Mesenchymal stem cell (in vitro differentiated cells and primary cell): ENCODE measurements around the gene SLC9A9.

Experiments
- DNase-seq: peaks from one replicate; pipeline ENCODE4 v3.0.0-alpha.2; 2013
- H2AFZ ChIP-seq: one replicate; pipeline ENCODE4 v1.6.1; 2013; ENCODE audit warnings: low read depth, mild to moderate bottlenecking, control low read depth, inconsistent platforms, low read length, moderate library complexity
- H2AK5ac ChIP-seq: 2 replicates; pipeline ENCODE4 v1.6.1; 2013; ENCODE audit warnings: low read length, moderate library complexity, mild to moderate bottlenecking, inconsistent platforms; ENCODE audit not compliant: severe bottlenecking
- H2BK120ac ChIP-seq: one replicate; pipeline ENCODE4 v1.6.1; 2013; ENCODE audit warnings: low read depth, mild to moderate bottlenecking, inconsistent platforms, low read length, moderate library complexity
- H2BK12ac ChIP-seq, 2 experiments: one replicate each; pipeline ENCODE4 v1.6.1; 2013; ENCODE audit warnings: inconsistent platforms in 2 of 2, low read length in 2 of 2, mild to moderate bottlenecking in 2 of 2, moderate library complexity in 2 of 2, control low read depth in 1 of 2
- H2BK15ac ChIP-seq: one replicate; pipeline ENCODE4 v1.6.1; 2013; ENCODE audit warnings: mild to moderate bottlenecking, low read depth, inconsistent platforms; ENCODE audit not compliant: poor library complexity, severe bottlenecking
- H2BK5ac ChIP-seq: 2 replicates; pipeline ENCODE4 v1.6.1; 2013; ENCODE audit warnings: low read depth, mild to moderate bottlenecking, low read length, control low read depth, inconsistent platforms; ENCODE audit not compliant: poor library complexity, severe bottlenecking
- H3K14ac ChIP-seq, 2 experiments: one replicate each; pipeline ENCODE4 v1.6.1; 2013; ENCODE audit warnings: inconsistent platforms in 2 of 2, low read length in 2 of 2, control low read depth in 1 of 2, mild to moderate bottlenecking in 1 of 2, moderate library complexity in 1 of 2
- H3K18ac ChIP-seq, 2 experiments: one replicate each; pipeline ENCODE4 v1.6.1; 2013; ENCODE audit warnings: inconsistent platforms in 2 of 2, low read length in 2 of 2, control low read depth in 1 of 2, low read depth in 1 of 2, mild to moderate bottlenecking in 1 of 2
- H3K23ac ChIP-seq, 2 experiments: one replicate each; pipeline ENCODE4 v1.6.1; 2013; ENCODE audit warnings: inconsistent platforms in 2 of 2, low read length in 2 of 2, mild to moderate bottlenecking in 2 of 2, moderate library complexity in 2 of 2, control low read depth in 1 of 2
- H3K27ac ChIP-seq: 2 replicates; pipeline ENCODE4 v1.5.1; 2013; ENCODE audit warnings: mild to moderate bottlenecking, moderate library complexity, low read length, control low read depth, inconsistent platforms; ENCODE audit not compliant: poor library complexity, severe bottlenecking
- H3K27me3 ChIP-seq, 2 experiments: 2 replicates each; pipeline versions ENCODE4 v1.6.1 to v1.7.0; 2013; ENCODE audit warnings: low read length in 2 of 2, mild to moderate bottlenecking in 2 of 2, moderate library complexity in 2 of 2, control low read depth in 1 of 2, inconsistent platforms in 1 of 2; ENCODE audit not compliant: control insufficient read depth in 1 of 2, insufficient read depth in 1 of 2
- H3K36me3 ChIP-seq, 2 experiments: 2 replicates each; pipeline versions ENCODE4 v1.6.1 to v1.7.0; 2013; ENCODE audit warnings: low read length in 2 of 2, control low read depth in 1 of 2, inconsistent platforms in 1 of 2, low read depth in 1 of 2, mild to moderate bottlenecking in 1 of 2; ENCODE audit not compliant: insufficient read depth in 2 of 2, control insufficient read depth in 1 of 2
- H3K4ac ChIP-seq, 2 experiments: one replicate each; pipeline ENCODE4 v1.6.1; 2013; ENCODE audit warnings: inconsistent platforms in 2 of 2, low read length in 2 of 2, mild to moderate bottlenecking in 2 of 2, moderate library complexity in 2 of 2, control low read depth in 1 of 2, low read depth in 1 of 2
- H3K4me1 ChIP-seq: 2 replicates; pipeline ENCODE4 v1.6.1; 2013; ENCODE audit warnings: low read depth, low read length, control low read depth; ENCODE audit not compliant: control insufficient read depth, insufficient read depth
- H3K4me2 ChIP-seq: 2 replicates; pipeline ENCODE4 v1.6.1; 2013; ENCODE audit warnings: low read length, mild to moderate bottlenecking, inconsistent platforms; ENCODE audit not compliant: poor library complexity, severe bottlenecking
- H3K4me3 ChIP-seq, 2 experiments: 2 replicates each; pipeline versions ENCODE4 v1.5.1 to v1.7.0; 2013; ENCODE audit warnings: low read length in 2 of 2, mild to moderate bottlenecking in 2 of 2, control low read depth in 1 of 2, low read depth in 1 of 2; ENCODE audit not compliant: insufficient read depth in 1 of 2
- H3K79me1 ChIP-seq: replicated peaks from 2 replicates; pipeline ENCODE4 v1.6.1; 2013; ENCODE audit warnings: mild to moderate bottlenecking, control low read depth, low read length, inconsistent platforms; ENCODE audit not compliant: poor library complexity, severe bottlenecking
- H3K9ac ChIP-seq: 2 replicates; pipeline ENCODE4 v1.7.0; 2013; ENCODE audit warnings: mild to moderate bottlenecking, low read length, moderate library complexity
- H3K9me3 ChIP-seq: 2 replicates; pipeline ENCODE4 v1.7.0; 2013; ENCODE audit warnings: mild to moderate bottlenecking, low read length; ENCODE audit not compliant: control insufficient read depth
- H4K8ac ChIP-seq: one replicate; pipeline ENCODE4 v1.6.1; 2013; ENCODE audit warnings: inconsistent platforms, mild to moderate bottlenecking, low read length, moderate library complexity
- H4K91ac ChIP-seq: one replicate; pipeline ENCODE4 v1.6.1; 2013; ENCODE audit warnings: mild to moderate bottlenecking, low read length, inconsistent platforms
- WGBS: methylation state at CpG from one replicate; pipeline ENCODE4 v1.1.7; 2013; ENCODE audit warnings: mixed read lengths; 5-methylcytosine and 5-hydroxymethylcytosine counted together

Gene SLC9A9

GRCh38 chr3:143328451-143328850 lies 519.8 kb downstream of the SLC9A9 start:
- Histone ChIP-seq H3K4me2 (no peak overlapping the region), H3K4me1 (peaks cover 10% of the 10 kb centered on the region), H3K23ac (no peak overlapping the region), H2BK12ac (no peak overlapping the region), H2BK5ac (no peak overlapping the region), H3K36me3 (no peaks in the 10 kb centered on the region), H3K4me3 (no peak overlapping the region), H3K27ac (no peak overlapping the region), H4K8ac (no peak overlapping the region), H3K18ac (no peak overlapping the region), H2AK5ac (no peak overlapping the region), H4K91ac (no peak overlapping the region), H2AFZ (no peak overlapping the region), H3K79me1 (no peaks in the 10 kb centered on the region), H2BK15ac (no peak overlapping the region), H3K4ac (no peak overlapping the region), H3K27me3 (no peaks in the 10 kb centered on the region), H2BK120ac (no peak overlapping the region), H3K14ac (no peak overlapping the region), H3K9ac (no peak overlapping the region), H3K9me3 (no peaks in the 10 kb centered on the region)
- DNase-seq = no peak
- 91% methylated on average over 5 of the region's 5 CpGs for WGBS

GRCh38 chr3:143326983-143327778 lies 521.1 kb downstream of the SLC9A9 start:
- Histone ChIP-seq H3K27me3 (no peaks in the 10 kb centered on the region), H3K27ac (no peak overlapping the region), H2BK120ac (no peak overlapping the region), H3K14ac (no peak overlapping the region), H2BK12ac (no peak overlapping the region), H4K91ac (no peak overlapping the region), H3K4ac (no peak overlapping the region), H2BK5ac (no peak overlapping the region), H3K18ac (no peak overlapping the region), H2AK5ac (no peak overlapping the region), H3K4me1 (peaks cover 8% of the 10 kb centered on the region), H3K79me1 (no peaks in the 10 kb centered on the region), H3K9ac (no peak overlapping the region), H4K8ac (no peak overlapping the region), H3K4me2 (no peak overlapping the region), H3K23ac (no peak overlapping the region), H3K9me3 (no peaks in the 10 kb centered on the region), H3K4me3 (no peak overlapping the region), H3K36me3 (no peaks in the 10 kb centered on the region), H2BK15ac (no peak overlapping the region), H2AFZ (no peak overlapping the region)
- no peak for DNase-seq
- WGBS = no CpG with 5 or more reads among the region's 1 CpG

- Histone ChIP-seq H3K36me3 (no peaks in the 10 kb centered on the region), H3K9me3 (no peaks in the 10 kb centered on the region), H3K23ac (no peak overlapping the region), H3K18ac (no peak overlapping the region), H3K4me2 (no peak overlapping the region), H3K4me3 (no peak overlapping the region), H4K91ac (no peak overlapping the region), H3K27me3 (no peaks in the 10 kb centered on the region), H3K14ac (no peak overlapping the region), H2BK12ac (no peak overlapping the region), H3K4me1 (no peaks in the 10 kb centered on the region), H3K79me1 (no peaks in the 10 kb centered on the region), H2AFZ (no peak overlapping the region), H3K9ac (no peak overlapping the region), H2BK120ac (no peak overlapping the region), H2BK5ac (no peak overlapping the region), H4K8ac (no peak overlapping the region), H3K4ac (no peak overlapping the region), H2AK5ac (no peak overlapping the region), H3K27ac (no peak overlapping the region), H2BK15ac (no peak overlapping the region)
- WGBS = 81% methylated on average over 4 of the region's 5 CpGs
- no peak for DNase-seq
Observed at GRCh38 chr3:143321058-143321769, 527.1 kb downstream of the SLC9A9 start.

GRCh38 chr3:143315766-143316165 lies 532.5 kb downstream of the SLC9A9 start:
- H3K4me2 ChIP-seq = no peak overlapping the region

More at GRCh38 chr3:143315766-143316165, 532.5 kb downstream of the SLC9A9 start:
- H2BK12ac ChIP-seq = no peak overlapping the region
- no peak overlapping the region for H3K23ac ChIP-seq
- no peak overlapping the region for H3K9ac ChIP-seq
- H3K4ac ChIP-seq = no peak overlapping the region
- no peak overlapping the region for H3K4me3 ChIP-seq
- H3K27ac ChIP-seq = no peak overlapping the region
- no peak overlapping the region for H2BK5ac ChIP-seq
- H3K9me3 ChIP-seq = no peaks in the 10 kb centered on the region
- no peaks in the 10 kb centered on the region for H3K27me3 ChIP-seq
- H3K36me3 ChIP-seq = no peaks in the 10 kb centered on the region
- no peak overlapping the region for H4K91ac ChIP-seq
- H3K79me1 ChIP-seq = no peaks in the 10 kb centered on the region
- H2BK120ac ChIP-seq = no peak overlapping the region
- no peak for DNase-seq
- no peak overlapping the region for H4K8ac ChIP-seq
- WGBS = 78% methylated on average over 4 of the region's 5 CpGs
- no peaks in the 10 kb centered on the region for H3K4me1 ChIP-seq
- no peak overlapping the region for H3K14ac ChIP-seq
- H2AFZ ChIP-seq = no peak overlapping the region
- H2AK5ac ChIP-seq = no peak overlapping the region
- no peak overlapping the region for H3K18ac ChIP-seq
- H2BK15ac ChIP-seq = no peak overlapping the region
